ENCODE measurements around the gene ESRRG. TPM values are rescaled to one million over a fixed set of nuclear protein-coding genes. Genes with fewer than 3 reads are reported as not detected.

Gene ESRRG
- total and polyA plus RNA-seq, 4 donors: 0.07 to 0.47 (median 0.20) TPM

DNA sequence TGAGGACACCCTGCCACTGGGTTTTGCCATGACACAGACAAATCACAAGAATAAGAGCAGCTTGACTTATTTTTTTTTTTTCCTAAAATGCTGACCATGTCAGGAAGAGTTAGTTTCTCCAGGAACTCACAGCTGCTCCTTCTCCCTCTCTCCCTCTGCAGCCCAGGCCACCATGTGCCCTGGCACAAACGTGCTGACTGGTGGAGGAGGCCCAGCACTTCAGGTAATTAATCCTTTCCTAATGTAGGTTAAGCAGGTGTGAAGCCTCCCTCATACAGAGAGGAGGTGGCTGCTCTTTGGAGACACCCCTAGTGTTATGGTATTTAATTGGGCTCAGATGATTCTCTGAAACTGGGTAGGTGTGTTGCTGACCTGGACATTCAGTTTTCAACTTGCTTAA, 170.2 kb downstream of the ESRRG start:
- no peak for DNase-seq (ENCODE audit: low spot score)
- H3K36me3 ChIP-seq (ENCODE audit: control insufficient read depth in 4 of 4, insufficient read depth in 3 of 4, low read depth in 1 of 4, low read length in 3 of 4): no peaks in the 10 kb centered on the region
- H3K27me3 ChIP-seq (ENCODE audit: control insufficient read depth in 4 of 4, insufficient read depth in 4 of 4, low read length in 3 of 4): no peaks in the 10 kb centered on the region
- H3K4me3 ChIP-seq (ENCODE audit: low read depth in 1 of 3, low read length in 3 of 3): no peak overlapping the region
- H3K27ac ChIP-seq (ENCODE audit: low read depth in 1 of 2, low read length in 2 of 2): no peak overlapping the region
- H3K4me1 ChIP-seq (ENCODE audit: control insufficient read depth in 4 of 4, insufficient read depth in 4 of 4, low read length in 3 of 4): no peaks in the 10 kb centered on the region
- no peak overlapping the region for H3K9ac ChIP-seq (ENCODE audit: low read depth in 1 of 2, low read length in 2 of 2)
- no peaks in the 10 kb centered on the region for H3K9me3 ChIP-seq (ENCODE audit: control insufficient read depth in 4 of 4, low read length in 3 of 4)
- WGBS: 83% methylated on average over 1 of the region's 1 CpG
- TF ChIP-seq JUND (IDR thresholded peaks at IDR 0.05) (no peak), NR2F2 (IDR thresholded peaks at IDR 0.05) (no peak), TAF1 (conservative IDR thresholded peaks at IDR 0.05) (no peak), HNF4A (conservative IDR thresholded peaks at IDR 0.05) (no peak), RXRA (IDR thresholded peaks at IDR 0.05) (no peak), YY1 (IDR thresholded peaks at IDR 0.05) (no peak), FOXA1 (IDR thresholded peaks at IDR 0.05) (no peak), RAD21 (IDR thresholded peaks at IDR 0.05) (no peak), SP1 (IDR thresholded peaks at IDR 0.05) (no peak), GABPA (IDR thresholded peaks at IDR 0.05 in 1 of 2, conservative IDR thresholded peaks at IDR 0.05 in 1 of 2) (no peak)

DNA sequence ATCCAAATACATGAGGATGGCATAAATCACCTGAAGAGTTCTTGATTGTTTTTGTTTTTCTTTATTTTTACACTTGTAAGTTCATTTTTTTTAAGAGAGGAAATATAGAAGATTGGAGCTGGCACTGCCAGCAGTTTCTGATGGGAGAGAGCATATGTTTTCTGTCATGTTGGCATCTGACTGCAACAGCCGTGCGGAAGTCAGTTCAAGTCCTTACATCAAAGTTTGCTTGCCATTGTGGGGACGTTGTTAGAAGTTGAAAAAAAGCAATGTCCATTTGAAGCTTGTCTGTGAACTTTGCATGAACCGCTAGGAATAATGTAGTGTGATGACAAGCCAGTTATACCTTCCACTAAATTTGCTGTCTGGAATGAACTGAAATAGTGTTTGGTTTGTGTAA, 173.4 kb downstream of the ESRRG start:
- no peaks in the 10 kb centered on the region for H3K4me1 ChIP-seq (ENCODE audit: control insufficient read depth in 4 of 4, insufficient read depth in 4 of 4, low read length in 3 of 4)
- WGBS: 80% methylated on average over 4 of the region's 4 CpGs
- TF ChIP-seq YY1 (IDR thresholded peaks at IDR 0.05) (no peak), SP1 (IDR thresholded peaks at IDR 0.05) (no peak), FOXA1 (IDR thresholded peaks at IDR 0.05) (no peak), EGR1 (IDR thresholded peaks at IDR 0.05; ENCODE audit: low read depth in 2 of 2) (no peak), HNF4A (conservative IDR thresholded peaks at IDR 0.05) (no peak), RAD21 (IDR thresholded peaks at IDR 0.05) (no peak), TAF1 (conservative IDR thresholded peaks at IDR 0.05) (no peak), HNF4G (IDR thresholded peaks at IDR 0.05) (no peak), NR2F2 (IDR thresholded peaks at IDR 0.05) (no peak), GABPA (IDR thresholded peaks at IDR 0.05 in 1 of 2, conservative IDR thresholded peaks at IDR 0.05 in 1 of 2) (no peak), JUND (IDR thresholded peaks at IDR 0.05) (no peak), RXRA (IDR thresholded peaks at IDR 0.05) (no peak), FOXA2 (IDR thresholded peaks at IDR 0.05) (no peak)
- TF ChIP-seq, protein P1, sequence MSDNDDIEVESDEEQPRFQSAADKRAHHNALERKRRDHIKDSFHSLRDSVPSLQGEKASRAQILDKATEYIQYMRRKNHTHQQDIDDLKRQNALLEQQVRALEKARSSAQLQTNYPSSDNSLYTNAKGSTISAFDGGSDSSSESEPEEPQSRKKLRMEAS (IDR thresholded peaks at IDR 0.05): no peak
- TF ChIP-seq, protein P2, sequence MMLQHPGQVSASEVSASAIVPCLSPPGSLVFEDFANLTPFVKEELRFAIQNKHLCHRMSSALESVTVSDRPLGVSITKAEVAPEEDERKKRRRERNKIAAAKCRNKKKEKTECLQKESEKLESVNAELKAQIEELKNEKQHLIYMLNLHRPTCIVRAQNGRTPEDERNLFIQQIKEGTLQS (IDR thresholded peaks at IDR 0.05): no peak
- TF ChIP-seq, protein P3, sequence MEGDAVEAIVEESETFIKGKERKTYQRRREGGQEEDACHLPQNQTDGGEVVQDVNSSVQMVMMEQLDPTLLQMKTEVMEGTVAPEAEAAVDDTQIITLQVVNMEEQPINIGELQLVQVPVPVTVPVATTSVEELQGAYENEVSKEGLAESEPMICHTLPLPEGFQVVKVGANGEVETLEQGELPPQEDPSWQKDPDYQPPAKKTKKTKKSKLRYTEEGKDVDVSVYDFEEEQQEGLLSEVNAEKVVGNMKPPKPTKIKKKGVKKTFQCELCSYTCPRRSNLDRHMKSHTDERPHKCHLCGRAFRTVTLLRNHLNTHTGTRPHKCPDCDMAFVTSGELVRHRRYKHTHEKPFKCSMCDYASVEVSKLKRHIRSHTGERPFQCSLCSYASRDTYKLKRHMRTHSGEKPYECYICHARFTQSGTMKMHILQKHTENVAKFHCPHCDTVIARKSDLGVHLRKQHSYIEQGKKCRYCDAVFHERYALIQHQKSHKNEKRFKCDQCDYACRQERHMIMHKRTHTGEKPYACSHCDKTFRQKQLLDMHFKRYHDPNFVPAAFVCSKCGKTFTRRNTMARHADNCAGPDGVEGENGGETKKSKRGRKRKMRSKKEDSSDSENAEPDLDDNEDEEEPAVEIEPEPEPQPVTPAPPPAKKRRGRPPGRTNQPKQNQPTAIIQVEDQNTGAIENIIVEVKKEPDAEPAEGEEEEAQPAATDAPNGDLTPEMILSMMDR (IDR thresholded peaks at IDR 0.05; ENCODE audit: low read depth, low read length, missing input control): no peak
- TF ChIP-seq, protein P4, sequence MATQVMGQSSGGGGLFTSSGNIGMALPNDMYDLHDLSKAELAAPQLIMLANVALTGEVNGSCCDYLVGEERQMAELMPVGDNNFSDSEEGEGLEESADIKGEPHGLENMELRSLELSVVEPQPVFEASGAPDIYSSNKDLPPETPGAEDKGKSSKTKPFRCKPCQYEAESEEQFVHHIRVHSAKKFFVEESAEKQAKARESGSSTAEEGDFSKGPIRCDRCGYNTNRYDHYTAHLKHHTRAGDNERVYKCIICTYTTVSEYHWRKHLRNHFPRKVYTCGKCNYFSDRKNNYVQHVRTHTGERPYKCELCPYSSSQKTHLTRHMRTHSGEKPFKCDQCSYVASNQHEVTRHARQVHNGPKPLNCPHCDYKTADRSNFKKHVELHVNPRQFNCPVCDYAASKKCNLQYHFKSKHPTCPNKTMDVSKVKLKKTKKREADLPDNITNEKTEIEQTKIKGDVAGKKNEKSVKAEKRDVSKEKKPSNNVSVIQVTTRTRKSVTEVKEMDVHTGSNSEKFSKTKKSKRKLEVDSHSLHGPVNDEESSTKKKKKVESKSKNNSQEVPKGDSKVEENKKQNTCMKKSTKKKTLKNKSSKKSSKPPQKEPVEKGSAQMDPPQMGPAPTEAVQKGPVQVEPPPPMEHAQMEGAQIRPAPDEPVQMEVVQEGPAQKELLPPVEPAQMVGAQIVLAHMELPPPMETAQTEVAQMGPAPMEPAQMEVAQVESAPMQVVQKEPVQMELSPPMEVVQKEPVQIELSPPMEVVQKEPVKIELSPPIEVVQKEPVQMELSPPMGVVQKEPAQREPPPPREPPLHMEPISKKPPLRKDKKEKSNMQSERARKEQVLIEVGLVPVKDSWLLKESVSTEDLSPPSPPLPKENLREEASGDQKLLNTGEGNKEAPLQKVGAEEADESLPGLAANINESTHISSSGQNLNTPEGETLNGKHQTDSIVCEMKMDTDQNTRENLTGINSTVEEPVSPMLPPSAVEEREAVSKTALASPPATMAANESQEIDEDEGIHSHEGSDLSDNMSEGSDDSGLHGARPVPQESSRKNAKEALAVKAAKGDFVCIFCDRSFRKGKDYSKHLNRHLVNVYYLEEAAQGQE (IDR thresholded peaks at IDR 0.05): no peak
- TF ChIP-seq, protein P5, sequence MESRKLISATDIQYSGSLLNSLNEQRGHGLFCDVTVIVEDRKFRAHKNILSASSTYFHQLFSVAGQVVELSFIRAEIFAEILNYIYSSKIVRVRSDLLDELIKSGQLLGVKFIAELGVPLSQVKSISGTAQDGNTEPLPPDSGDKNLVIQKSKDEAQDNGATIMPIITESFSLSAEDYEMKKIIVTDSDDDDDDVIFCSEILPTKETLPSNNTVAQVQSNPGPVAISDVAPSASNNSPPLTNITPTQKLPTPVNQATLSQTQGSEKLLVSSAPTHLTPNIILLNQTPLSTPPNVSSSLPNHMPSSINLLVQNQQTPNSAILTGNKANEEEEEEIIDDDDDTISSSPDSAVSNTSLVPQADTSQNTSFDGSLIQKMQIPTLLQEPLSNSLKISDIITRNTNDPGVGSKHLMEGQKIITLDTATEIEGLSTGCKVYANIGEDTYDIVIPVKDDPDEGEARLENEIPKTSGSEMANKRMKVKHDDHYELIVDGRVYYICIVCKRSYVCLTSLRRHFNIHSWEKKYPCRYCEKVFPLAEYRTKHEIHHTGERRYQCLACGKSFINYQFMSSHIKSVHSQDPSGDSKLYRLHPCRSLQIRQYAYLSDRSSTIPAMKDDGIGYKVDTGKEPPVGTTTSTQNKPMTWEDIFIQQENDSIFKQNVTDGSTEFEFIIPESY (IDR thresholded peaks at IDR 0.05): no peak
- no peak overlapping the region for H3K27ac ChIP-seq (ENCODE audit: low read depth in 1 of 2, low read length in 2 of 2)
- no peak overlapping the region for H3K9ac ChIP-seq (ENCODE audit: low read depth in 1 of 2, low read length in 2 of 2)
- no peaks in the 10 kb centered on the region for H3K9me3 ChIP-seq (ENCODE audit: control insufficient read depth in 4 of 4, low read length in 3 of 4)
- H3K4me3 ChIP-seq (ENCODE audit: low read depth in 1 of 3, low read length in 3 of 3): no peak overlapping the region
- no peaks in the 10 kb centered on the region for H3K36me3 ChIP-seq (ENCODE audit: control insufficient read depth in 4 of 4, insufficient read depth in 3 of 4, low read depth in 1 of 4, low read length in 3 of 4)
- DNase-seq (ENCODE audit: low spot score): no peak
- no peaks in the 10 kb centered on the region for H3K27me3 ChIP-seq (ENCODE audit: control insufficient read depth in 4 of 4, insufficient read depth in 4 of 4, low read length in 3 of 4)
